Adrenal gland (tissue), 12 donors: ENCODE measurements around the gene MBOAT1. TPM values are rescaled to one million over a fixed set of nuclear protein-coding genes. Genes with fewer than 3 reads are reported as not detected.

Experiments used
- DNase-seq, 7 donors: peaks; one replicate each; pipeline ENCODE4 v3.0.0-alpha.2; 2019 to 2020
- H3K27ac ChIP-seq, 5 donors: fragments of 200-600 bp; sonication (generic) in 4 of 5; 1 replicate in 3 of 5; 2 replicates in 2 of 5; pipeline versions ENCODE4 v1.5.1 to v1.8.0; 2016 to 2020; ENCODE audit warnings: mild to moderate bottlenecking in 1 of 5
- H3K27me3 ChIP-seq: fragments of 200-600 bp; 2 replicates; pipeline ENCODE4 v1.8.0; 2021
- H3K36me3 ChIP-seq, 2 donors: fragments of 200-600 bp; replicated peaks in 1 of 2; 1 replicate in 1 of 2; 2 replicates in 1 of 2; pipeline versions ENCODE4 v1.5.1 to v1.8.0; 2018 to 2022
- H3K4me1 ChIP-seq, 2 donors: fragments of 200-600 bp; replicated peaks in 1 of 2; 1 replicate in 1 of 2; 2 replicates in 1 of 2; pipeline versions ENCODE4 v1.5.1 to v1.8.0; 2018 to 2021
- H3K4me3 ChIP-seq, 4 donors: fragments of 200-600 bp; sonication (generic) in 3 of 4; one replicate each; pipeline ENCODE4 v1.5.1; 2016 to 2018
- H3K9me3 ChIP-seq, 3 donors: fragments of 200-600 bp; sonication (generic) in 1 of 3; replicated peaks in 1 of 3; 1 replicate in 2 of 3; 2 replicates in 1 of 3; pipeline versions ENCODE4 v1.5.1 to v1.8.0; 2016 to 2021
- CTCF ChIP-seq, 6 experiments: fragments of 450-650 bp in 4 of 6; fragments of 200-600 bp in 2 of 6; sonication (generic) in 1 of 6; IDR thresholded peaks; 1 replicate in 5 of 6; 2 replicates in 1 of 6; pipeline versions ENCODE4 v1.5.1 to v1.8.0; 2016 to 2021; ENCODE audit warnings: antibody characterized with exemption in 6 of 6, mild to moderate bottlenecking in 2 of 6, moderate library complexity in 1 of 6
- POLR2A ChIP-seq, 2 donors: fragments of 450-650 bp; IDR thresholded peaks; one replicate each; pipeline ENCODE4 v1.6.1; 2017; ENCODE audit warnings: antibody characterized with exemption in 2 of 2, mild to moderate bottlenecking in 2 of 2, moderate library complexity in 1 of 2
- WGBS, 4 donors: extraction: QIAGEN DNeasy Blood & Tissue Kit in 2 of 4; methylation state at CpG; one replicate each; pipeline versions ENCODE4 v1.1.5 to v1.1.7; 2013 to 2017; 5-methylcytosine and 5-hydroxymethylcytosine counted together
- intact Hi-C, 2 donors: fragments of 100-400 bp; cut with DNase I; formaldehyde crosslinking; loops; one replicate each; pipeline versions ENCODE4 v1.14.1 to v1.15.0; 2022 to 2023
- polyA plus RNA-seq, 3 donors: library from polyadenylated mRNA; stranded (reverse); fragments of 200-250 nt in 2 of 3; fragments of 350-450 nt in 1 of 3; fragmentation: Illumina TruSeq in 1 of 3; extraction: RNeasy Lipid Tissue Mini Kit (QIAGEN cat#74804) in 1 of 3; gene quantifications; one replicate each; pipeline ENCODE4 v1.2.3, GENCODE V29; 2013 to 2014
- total RNA-seq, 9 donors: library from RNA; depleted of rRNA in 4 of 9; stranded (reverse); fragments of >200 nt in 4 of 9; fragments of 120-200 nt in 1 of 9; fragmentation: NEBNext Ultra II Directional in 1 of 9; extraction: Animal tissue kit (Norgen Biotek cat#: 25700) in 1 of 9; gene quantifications; one replicate each; pipeline versions ENCODE4 v1.1.0 to v1.2.4, GENCODE V29; 2013 to 2023
- donor health status: healthy with polysubstance abuse.
- donor health status: Bipolar disorder and iron deficiency.
- donor health status: DM: yes; HTN: yes; CAD: no.
- donor health status: DM: no; HTN: no; CAD: no.
- donor health status: DM: no; HTN: no; CAD: no.
- donor health status: DM: yes; HTN: yes; CAD: no.

MBOAT1 gene
- total and polyA plus RNA-seq, 12 donors: 1.5 to 18.9 (median 7.4) TPM

- Histone ChIP-seq H3K9me3 (no peaks in the 10 kb centered on the region), H3K27me3 (no peaks in the 10 kb centered on the region), H3K27ac (no peak overlapping the region), H3K36me3 (no peaks in the 10 kb centered on the region), H3K4me3 (no peak overlapping the region), H3K4me1 (no peaks in the 10 kb centered on the region)
- no peak for DNase-seq
- no peak for TF ChIP-seq CTCF (IDR thresholded peaks at IDR 0.05)
- no peak for TF ChIP-seq POLR2A (IDR thresholded peaks at IDR 0.05)
- 54 to 97% (median 74%) methylated on average over 2 of the region's 2 CpGs for WGBS, 4 donors
- intact Hi-C loops: no loop called here
Measured at GRCh38 chr6:20162515-20162914, 49.8 kb downstream of the MBOAT1 start.

GRCh38 chr6:20160541-20161283 lies 51.6 kb downstream of the MBOAT1 start:
- intact Hi-C loops: no loop called here
- Histone ChIP-seq H3K9me3 (no peaks in the 10 kb centered on the region), H3K27ac (no peak overlapping the region), H3K4me1 (no peaks in the 10 kb centered on the region), H3K36me3 (no peaks in the 10 kb centered on the region), H3K27me3 (no peaks in the 10 kb centered on the region), H3K4me3 (no peak overlapping the region)
- TF ChIP-seq POLR2A (IDR thresholded peaks at IDR 0.05) (no peak), CTCF (IDR thresholded peaks at IDR 0.05) (no peak)
- DNase-seq: no peak
- WGBS, 4 donors: 87 to 93% (median 89%) methylated on average over 9 of the region's 9 CpGs

GRCh38 chr6:20159781-20160540 lies 52.3 kb downstream of the MBOAT1 start:
- Histone ChIP-seq H3K4me3 (no peak overlapping the region), H3K27me3 (no peaks in the 10 kb centered on the region), H3K36me3 (no peaks in the 10 kb centered on the region), H3K9me3 (no peaks in the 10 kb centered on the region), H3K27ac (no peak overlapping the region), H3K4me1 (no peaks in the 10 kb centered on the region)
- intact Hi-C loops: no loop called here
- WGBS, 4 donors: 68 to 78% (median 76%) methylated on average over 5 of the region's 5 CpGs
- no peak for DNase-seq
- TF ChIP-seq CTCF (IDR thresholded peaks at IDR 0.05): no peak
- no peak for TF ChIP-seq POLR2A (IDR thresholded peaks at IDR 0.05)

- H3K9me3 ChIP-seq: no peaks in the 10 kb centered on the region
- H3K27me3 ChIP-seq: no peaks in the 10 kb centered on the region
- TF ChIP-seq POLR2A (IDR thresholded peaks at IDR 0.05) (no peak), CTCF (IDR thresholded peaks at IDR 0.05) (no peak)
- H3K36me3 ChIP-seq: no peaks in the 10 kb centered on the region
- 69 to 74% (median 73%) methylated on average over 4 of the region's 4 CpGs for WGBS, 4 donors
- no peaks in the 10 kb centered on the region for H3K4me1 ChIP-seq
- intact Hi-C loops: no loop called here
- no peak overlapping the region for H3K4me3 ChIP-seq
- H3K27ac ChIP-seq: no peak overlapping the region
- DNase-seq: no peak
Measured at GRCh38 chr6:20159098-20159497, 53.2 kb downstream of the MBOAT1 start.
